OCI-LY3 (cell line): ENCODE results near the gene DNAJC28.

ENCODE experiments used
- EZH2phosphoT487 ChIP-seq: fragments of 200-600 bp; shearing (Covaris generic); IDR thresholded peaks from 2 replicates; pipeline ENCODE4 v1.6.1; 2018; ENCODE audit warnings: antibody characterized with exemption, mixed run types, low read depth
- TF ChIP-seq, protein P1 (sequence below): fragments of 200-600, 300-600 bp; sonication (generic); IDR thresholded peaks from 2 replicates; pipeline ENCODE4 v1.5.1; 2014; ENCODE audit warnings: antibody characterized with exemption, low read length, low read depth

DNA sequence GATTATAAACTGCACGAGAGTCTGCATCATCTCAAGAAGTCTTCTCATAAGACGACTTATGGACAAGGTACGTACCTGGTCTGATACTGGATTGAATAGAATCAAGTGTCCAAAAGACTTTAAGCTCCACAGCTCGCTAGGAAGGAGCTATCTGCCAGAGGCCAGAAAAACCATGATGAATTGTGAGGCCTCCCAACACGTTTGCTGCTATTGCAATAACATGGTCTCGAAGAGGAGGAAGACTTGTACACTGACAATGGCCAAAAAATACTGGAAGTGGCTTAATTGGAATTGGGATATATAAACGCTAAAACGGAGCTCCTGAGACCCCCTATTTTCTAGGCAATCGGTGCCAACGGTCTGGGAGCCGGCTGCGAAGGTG is 534 bp downstream of the DNAJC28 start:
- TF ChIP-seq, protein P1, sequence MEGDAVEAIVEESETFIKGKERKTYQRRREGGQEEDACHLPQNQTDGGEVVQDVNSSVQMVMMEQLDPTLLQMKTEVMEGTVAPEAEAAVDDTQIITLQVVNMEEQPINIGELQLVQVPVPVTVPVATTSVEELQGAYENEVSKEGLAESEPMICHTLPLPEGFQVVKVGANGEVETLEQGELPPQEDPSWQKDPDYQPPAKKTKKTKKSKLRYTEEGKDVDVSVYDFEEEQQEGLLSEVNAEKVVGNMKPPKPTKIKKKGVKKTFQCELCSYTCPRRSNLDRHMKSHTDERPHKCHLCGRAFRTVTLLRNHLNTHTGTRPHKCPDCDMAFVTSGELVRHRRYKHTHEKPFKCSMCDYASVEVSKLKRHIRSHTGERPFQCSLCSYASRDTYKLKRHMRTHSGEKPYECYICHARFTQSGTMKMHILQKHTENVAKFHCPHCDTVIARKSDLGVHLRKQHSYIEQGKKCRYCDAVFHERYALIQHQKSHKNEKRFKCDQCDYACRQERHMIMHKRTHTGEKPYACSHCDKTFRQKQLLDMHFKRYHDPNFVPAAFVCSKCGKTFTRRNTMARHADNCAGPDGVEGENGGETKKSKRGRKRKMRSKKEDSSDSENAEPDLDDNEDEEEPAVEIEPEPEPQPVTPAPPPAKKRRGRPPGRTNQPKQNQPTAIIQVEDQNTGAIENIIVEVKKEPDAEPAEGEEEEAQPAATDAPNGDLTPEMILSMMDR, result no peak
- TF ChIP-seq EZH2phosphoT487, result no peak
